ENCODE results near the gene MEF2D.

GRCh38 chr1:156510709-156511108 is 10.1 kb upstream of the MEF2D start:
- no peak for TF ChIP-seq POLR2A (IDR thresholded peaks at IDR 0.05)
- no peak for TF ChIP-seq CTCF (IDR thresholded peaks at IDR 0.05 in 8 of 11, conservative IDR thresholded peaks at IDR 0.05 in 3 of 11)
- peak in 2 of 3 donors; percentile 47 to 68 for TF ChIP-seq POLR2AphosphoS5 (IDR thresholded peaks at IDR 0.05)

Measured in spleen (tissue), 7 donors.